A549 (cell line): ENCODE data around the gene CHI3L1. TPM values are rescaled to one million over a fixed set of nuclear protein-coding genes. Genes with fewer than 3 reads are reported as not detected.

ENCODE experiments used
- ATAC-seq, 2 experiments: fragments of 200-7000 bp in 1 of 2; fragments of >200 bp in 1 of 2; cut with Nextera tagmentation in 1 of 2; cut with Tn5 transposase in 1 of 2; 3 replicates each; pipeline versions ENCODE4 v1.8.0 to v1.9.1; 2018 to 2020; ENCODE audit warnings: mild to moderate bottlenecking in 1 of 2, moderate library complexity in 1 of 2
- CTCF ChIA-PET: fragments of 300-600 bp; sonication (Branson Sonifier 250); formaldehyde crosslinking; extraction: SDS; loops from one replicate; lab custom pipeline; 2021; ENCODE audit warnings: antibody characterized with exemption, inconsistent platforms; lab: Yijun Ruan, JAX
- POLR2A ChIA-PET: fragments of 350-600 bp; formaldehyde crosslinking; extraction: SDS; loops from one replicate; lab custom pipeline; 2021; ENCODE audit warnings: antibody characterized with exemption, inconsistent platforms; lab: Yijun Ruan, JAX
- DNase-seq, 2 experiments: peaks; one replicate each; pipeline versions ENCODE4 v3.0.0 to v3.0.0-alpha.2; 2011 to 2016; ENCODE audit warnings: low read depth in 1 of 2, low spot score in 1 of 2
- FAIRE-seq: peaks from 2 replicates; lab custom pipeline; 2011; peaks lifted over from hg19 to GRCh38; lab: Jason Lieb, UNC
- H3K27ac ChIP-seq, 2 experiments: fragments of >200 bp; sonication (Bioruptor Twin); formaldehyde crosslinking; 3 replicates each; pipeline ENCODE4 v1.5.1; 2016 to 2017
- H3K4me1 ChIP-seq: fragments of >200 bp; sonication (Bioruptor Twin); formaldehyde crosslinking; 3 replicates; pipeline ENCODE4 v1.6.1; 2016
- H3K4me2 ChIP-seq: fragments of >200 bp; sonication (Bioruptor Twin); formaldehyde crosslinking; 3 replicates; pipeline ENCODE4 v1.6.1; 2016
- H3K4me3 ChIP-seq: fragments of >200 bp; sonication (Bioruptor Twin); formaldehyde crosslinking; 3 replicates; pipeline ENCODE4 v1.5.1; 2016
- H3K9me3 ChIP-seq: fragments of >200 bp; sonication (Bioruptor Twin); formaldehyde crosslinking; 3 replicates; pipeline ENCODE4 v1.6.1; 2016
- CTCF ChIP-seq: fragments of >200 bp; sonication (Bioruptor Twin); formaldehyde crosslinking; IDR thresholded peaks from 3 replicates; pipeline ENCODE4 v1.5.1; 2016
- E2F6 ChIP-seq: IDR thresholded peaks from 2 replicates; pipeline ENCODE4 v1.6.1; 2012; ENCODE audit warnings: low read depth, borderline replicate concordance
- EHMT2 ChIP-seq: fragments of 200-600 bp; sonication (generic); IDR thresholded peaks from 2 replicates; pipeline ENCODE4 v1.6.1; 2016; ENCODE audit warnings: antibody characterized with exemption, low read depth, mild to moderate bottlenecking, moderate library complexity
- EP300 ChIP-seq, 2 experiments: fragments of >200 bp; sonication (Bioruptor Twin); formaldehyde crosslinking; IDR thresholded peaks; 2 replicates in 1 of 2; 3 replicates in 1 of 2; pipeline ENCODE4 v1.6.1; 2016 to 2017
- FOSL2 ChIP-seq, 2 experiments: fragments of 450-650 bp in 1 of 2; fragments of >200 bp in 1 of 2; sonication (Bioruptor Twin) in 1 of 2; formaldehyde crosslinking; IDR thresholded peaks; 2 replicates each; pipeline versions ENCODE4 v1.5.0 to v1.6.1; 2016 to 2020; ENCODE audit warnings: mild to moderate bottlenecking in 1 of 2, moderate library complexity in 1 of 2
- FOXS1 ChIP-seq: fragments of 250-450 bp; sonication (Bioruptor Pico); IDR thresholded peaks from 2 replicates; pipeline ENCODE4 v1.5.0; 2020; ENCODE audit warnings: mild to moderate bottlenecking, moderate library complexity
- HES2 ChIP-seq: fragments of >200 bp; sonication (Bioruptor Twin); formaldehyde crosslinking; IDR thresholded peaks from 2 replicates; pipeline ENCODE4 v1.6.1; 2016
- HOXB13 ChIP-seq: fragments of 250-450 bp; sonication (Bioruptor Pico); IDR thresholded peaks from 2 replicates; pipeline ENCODE4 v1.5.0; 2020; ENCODE audit warnings: low read depth, mild to moderate bottlenecking, moderate library complexity
- HOXB5 ChIP-seq: fragments of 250-450 bp; sonication (Bioruptor Pico); IDR thresholded peaks from 2 replicates; pipeline ENCODE4 v1.5.0; 2020; ENCODE audit warnings: mild to moderate bottlenecking, moderate library complexity
- MAFK ChIP-seq: fragments of 450-650 bp; IDR thresholded peaks from 2 replicates; pipeline ENCODE4 v1.6.1; 2014; ENCODE audit not compliant: partially characterized antibody
- MAX ChIP-seq: IDR thresholded peaks from 2 replicates; pipeline ENCODE4 v1.6.1; 2012
- MYC ChIP-seq: IDR thresholded peaks from 2 replicates; pipeline ENCODE4 v1.6.1; 2012; ENCODE audit warnings: mild to moderate bottlenecking, inconsistent platforms, low read length, improper control_type of control experiment, borderline replicate concordance
- PBX3 ChIP-seq: IDR thresholded peaks from 2 replicates; pipeline ENCODE4 v1.6.1; 2012
- PHF8 ChIP-seq: fragments of 200-600 bp; sonication (generic); IDR thresholded peaks from 2 replicates; pipeline ENCODE4 v1.6.1; 2016; ENCODE audit warnings: low read depth, mild to moderate bottlenecking, antibody characterized with exemption, moderate library complexity, borderline replicate concordance
- POLR2A ChIP-seq: IDR thresholded peaks from 2 replicates; pipeline ENCODE4 v1.6.1; 2012; ENCODE audit warnings: mild to moderate bottlenecking, low read length
- POLR2AphosphoS2 ChIP-seq: conservative IDR thresholded peaks from 2 replicates; pipeline ENCODE4 v1.6.1; 2012; ENCODE audit warnings: low read length, improper control_type of control experiment, inconsistent platforms
- RAD21 ChIP-seq, 2 experiments: fragments of >200 bp in 1 of 2; sonication (Bioruptor Twin) in 1 of 2; formaldehyde crosslinking in 1 of 2; IDR thresholded peaks in 1 of 2; conservative IDR thresholded peaks in 1 of 2; 2 replicates in 1 of 2; 3 replicates in 1 of 2; pipeline ENCODE4 v1.6.1; 2012 to 2018; ENCODE audit warnings: inconsistent platforms in 1 of 2
- RCOR1 ChIP-seq: fragments of 150-350 bp; IDR thresholded peaks from 2 replicates; pipeline ENCODE4 v1.6.1; 2014; ENCODE audit warnings: antibody characterized with exemption, low read length, low read depth
- RFX5 ChIP-seq: fragments of 450-650 bp; IDR thresholded peaks from 2 replicates; pipeline ENCODE4 v1.7.1; 2014; ENCODE audit warnings: antibody characterized with exemption, mild to moderate bottlenecking, moderate library complexity
- RNF2 ChIP-seq: fragments of 200-600 bp; sonication (generic); IDR thresholded peaks from 2 replicates; pipeline ENCODE4 v1.6.1; 2016; ENCODE audit warnings: low read depth, mild to moderate bottlenecking, antibody characterized with exemption, moderate library complexity, borderline replicate concordance
- SMC3 ChIP-seq: fragments of >200 bp; sonication (Bioruptor Twin); formaldehyde crosslinking; IDR thresholded peaks from 3 replicates; pipeline ENCODE4 v1.6.1; 2018; ENCODE audit warnings: inconsistent platforms
- SREBF2 ChIP-seq: fragments of 450-650 bp; IDR thresholded peaks from 2 replicates; pipeline ENCODE4 v1.6.1; 2014; ENCODE audit warnings: mild to moderate bottlenecking, moderate library complexity
- TP53 ChIP-seq: fragments of 250-450 bp; sonication (Bioruptor Pico); IDR thresholded peaks from 2 replicates; pipeline ENCODE4 v1.5.0; 2021; ENCODE audit warnings: mild to moderate bottlenecking, moderate library complexity
- ZC3H11A ChIP-seq: fragments of 450-650 bp; IDR thresholded peaks from 2 replicates; pipeline ENCODE4 v1.6.1; 2014; ENCODE audit warnings: antibody characterized with exemption, mild to moderate bottlenecking
- ZSCAN20 ChIP-seq: fragments of 250-450 bp; sonication (Bioruptor Pico); IDR thresholded peaks from 2 replicates; pipeline ENCODE4 v1.8.0; 2022; ENCODE audit warnings: mild to moderate bottlenecking, moderate library complexity
- WGBS: methylation state at CpG from one replicate; pipeline ENCODE4 v1.1.6; 2017; ENCODE audit errors: missing lambda C conversion rate; 5-methylcytosine and 5-hydroxymethylcytosine counted together
- polyA plus RNA-seq, 4 experiments: library from polyadenylated mRNA; depleted of rRNA in 3 of 4; stranded (reverse); fragments of >200 nt; fragmentation: RNase III in 1 of 4; extraction: RNeasy Plus Mini Kit Qiagen cat#74134 plus additional on column Dnase treatment in 1 of 4; gene quantifications; 2 replicates in 3 of 4; 3 replicates in 1 of 4; pipeline ENCODE4 v1.2.3, GENCODE V29; 2011 to 2017

The CHI3L1 gene
- polyA plus RNA-seq, 2 of the 4 experiments (the other 2 are of a cell fraction): 0.04 TPM; not detected in 1

GRCh38 chr1:203173011-203173555 lies 13.4 kb downstream of the CHI3L1 start (continued):
- TF ChIP-seq POLR2AphosphoS2: no peak
- TF ChIP-seq E2F6: no peak
- no peak for TF ChIP-seq MAX
- no peak for TF ChIP-seq EP300 (IDR thresholded peaks at IDR 0.05)
- TF ChIP-seq HES2: no peak
- no peak for TF ChIP-seq HOXB5 (CRISPR knock-in tag)
- no peak for TF ChIP-seq ZC3H11A
- no peak for TF ChIP-seq RAD21 (conservative IDR thresholded peaks at IDR 0.05 in 1 of 2, IDR thresholded peaks at IDR 0.05 in 1 of 2)
- no peak for TF ChIP-seq EHMT2

GRCh38 chr1:203172184-203173010 lies 14.1 kb downstream of the CHI3L1 start:
- TF ChIP-seq PHF8 (no peak), FOSL2 (IDR thresholded peaks at IDR 0.05) (no peak), FOSL2 (CRISPR knock-in tag; IDR thresholded peaks at IDR 0.05) (no peak), POLR2A (no peak), MAFK (no peak), RFX5 (no peak), SREBF2 (no peak), PBX3 (no peak), TP53 (CRISPR knock-in tag) (no peak), EHMT2 (no peak), HOXB13 (CRISPR knock-in tag) (no peak), RCOR1 (no peak), CTCF (peak; percentile 78), FOXS1 (CRISPR knock-in tag) (no peak), RAD21 (conservative IDR thresholded peaks at IDR 0.05 in 1 of 2, IDR thresholded peaks at IDR 0.05 in 1 of 2) (peak; percentile 61 to 68), RNF2 (no peak), HOXB5 (CRISPR knock-in tag) (no peak), MYC (no peak), SMC3 (peak; percentile 85), ZSCAN20 (no peak)
- WGBS: 34% methylated on average over 6 of the region's 8 CpGs
- Histone ChIP-seq H3K4me1 (peaks cover 18% of the 10 kb centered on the region), H3K4me3 (no peak overlapping the region), H3K9me3 (no peaks in the 10 kb centered on the region), H3K27ac (no peak overlapping the region), H3K4me2 (no peak overlapping the region)
- POLR2A ChIA-PET: no interaction called here
- no peak for FAIRE-seq
- ATAC-seq: peak; percentile 67 to 93
- peak; percentile 67 to 78 for DNase-seq
- CTCF ChIA-PET: interaction anchor here (0.6 to 13.2 kb wide), 46 partner anchors 9 to 579 kb away, joined by 3 to 188 read pairs (median 5); partner anchors contain the start of genes ADORA1 and CHI3L1
